Measurements from ENCODE around the gene SLC4A2.

The SLC4A2 gene

DNA sequence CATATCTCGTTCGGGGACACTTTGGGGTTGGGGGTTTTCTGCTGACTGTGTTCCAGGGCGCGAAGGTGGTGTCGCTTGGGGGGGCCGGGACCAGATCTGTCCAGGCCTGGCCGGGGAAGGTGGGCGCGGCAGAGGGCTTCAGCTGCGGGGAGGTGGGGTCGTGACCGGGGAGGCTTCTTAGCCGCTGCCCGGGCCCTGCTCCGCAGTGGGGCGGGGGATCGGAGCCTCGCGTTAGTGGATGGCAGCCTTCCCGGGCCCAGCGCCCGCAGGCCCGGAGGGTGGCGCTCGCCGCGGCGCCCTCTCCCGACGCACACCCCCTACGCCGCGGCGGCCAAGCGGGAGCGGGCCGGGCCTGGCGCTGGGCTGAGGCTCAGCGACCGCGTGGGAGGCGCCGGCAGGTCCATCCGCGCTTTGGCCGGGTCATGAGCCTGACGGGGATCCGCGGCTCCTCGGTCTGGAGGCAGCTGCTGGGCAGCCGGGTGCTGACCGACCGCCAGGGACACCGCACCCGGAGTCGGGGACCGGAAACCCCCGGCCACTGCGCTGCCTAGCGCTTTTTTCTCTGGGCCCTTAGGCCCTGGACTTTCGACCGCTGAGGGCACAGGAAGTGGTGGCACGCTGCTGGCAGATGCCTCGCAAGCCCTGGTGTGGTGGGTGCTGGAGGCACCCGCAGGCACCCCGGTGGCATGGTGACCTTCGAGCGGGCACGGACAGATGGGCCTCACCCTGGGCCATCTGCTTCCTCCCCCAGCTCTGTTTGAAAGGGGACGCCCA lies 28.0 kb downstream of the SLC4A2 start:
- no peaks in the 10 kb centered on the region for H3K9me3 ChIP-seq (replicated peaks; ENCODE audit: low read length)
- peak overlapping the region; percentile 100 for H3K4me2 ChIP-seq (ENCODE audit: low read length)
- peak overlapping the region; percentile 90 for H3K9ac ChIP-seq (ENCODE audit: low read depth, low read length)
- peaks cover 9% of the 10 kb centered on the region for H3K36me3 ChIP-seq (ENCODE audit: insufficient read depth, low read length)
- peaks cover 41% of the 10 kb centered on the region for H3K4me1 ChIP-seq (ENCODE audit: control insufficient read depth, insufficient read depth, low read length)
- no peaks in the 10 kb centered on the region for H3K27me3 ChIP-seq (ENCODE audit: control insufficient read depth, insufficient read depth, low read length)
- H3K4me3 ChIP-seq (ENCODE audit: low read length), result peak overlapping the region; percentile 88

DNA sequence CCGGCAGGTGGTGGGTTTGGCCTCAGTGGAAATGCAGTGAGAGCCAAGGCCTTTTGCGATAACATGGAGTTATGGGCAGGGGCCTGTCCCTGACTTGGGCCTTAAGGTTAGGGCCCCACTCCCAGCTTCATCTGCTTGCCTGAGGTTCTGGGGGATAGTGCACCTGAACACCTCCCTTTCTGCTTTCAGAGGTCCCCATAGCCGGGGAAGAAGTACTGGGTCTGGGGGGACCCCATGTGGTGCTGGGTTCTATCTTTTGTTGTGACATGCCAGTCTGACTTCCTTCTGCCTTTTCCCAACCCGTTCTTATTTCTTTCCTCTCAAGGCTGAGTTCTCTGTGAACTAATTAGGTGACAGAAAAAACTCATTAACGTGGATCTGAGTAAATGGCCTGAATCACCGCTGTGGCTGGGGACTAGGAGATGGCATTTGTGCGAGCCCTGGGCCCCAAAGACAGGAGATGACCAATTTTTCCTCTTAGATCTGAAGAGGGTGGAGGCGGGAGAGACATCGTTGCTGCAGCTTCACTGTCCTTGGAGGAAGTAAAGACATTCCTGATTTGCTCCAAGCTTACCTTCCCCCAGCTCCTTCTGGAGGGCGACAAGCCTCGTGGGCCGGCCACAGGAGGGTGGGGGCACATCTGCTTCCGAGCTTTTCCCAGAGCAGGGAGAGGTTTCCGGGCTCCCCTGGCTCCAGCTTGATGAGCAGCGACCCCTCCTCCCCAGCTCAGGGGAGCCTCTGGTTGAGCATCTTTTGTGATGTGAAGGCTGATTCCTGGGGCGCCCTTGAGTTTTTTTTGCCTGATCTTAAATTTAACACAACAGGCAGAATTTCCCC lies 28.8 kb downstream of the SLC4A2 start:
- Histone ChIP-seq H3K4me2 (ENCODE audit: low read length) (peak overlapping the region; percentile 100), H3K4me3 (ENCODE audit: low read length) (peak overlapping the region; percentile 88), H3K36me3 (ENCODE audit: insufficient read depth, low read length) (peaks cover 9% of the 10 kb centered on the region), H3K4me1 (ENCODE audit: control insufficient read depth, insufficient read depth, low read length) (peaks cover 38% of the 10 kb centered on the region), H3K9me3 (replicated peaks; ENCODE audit: low read length) (no peaks in the 10 kb centered on the region), H3K9ac (ENCODE audit: low read depth, low read length) (peak overlapping the region; percentile 90), H3K27me3 (ENCODE audit: control insufficient read depth, insufficient read depth, low read length) (no peaks in the 10 kb centered on the region)

DNA sequence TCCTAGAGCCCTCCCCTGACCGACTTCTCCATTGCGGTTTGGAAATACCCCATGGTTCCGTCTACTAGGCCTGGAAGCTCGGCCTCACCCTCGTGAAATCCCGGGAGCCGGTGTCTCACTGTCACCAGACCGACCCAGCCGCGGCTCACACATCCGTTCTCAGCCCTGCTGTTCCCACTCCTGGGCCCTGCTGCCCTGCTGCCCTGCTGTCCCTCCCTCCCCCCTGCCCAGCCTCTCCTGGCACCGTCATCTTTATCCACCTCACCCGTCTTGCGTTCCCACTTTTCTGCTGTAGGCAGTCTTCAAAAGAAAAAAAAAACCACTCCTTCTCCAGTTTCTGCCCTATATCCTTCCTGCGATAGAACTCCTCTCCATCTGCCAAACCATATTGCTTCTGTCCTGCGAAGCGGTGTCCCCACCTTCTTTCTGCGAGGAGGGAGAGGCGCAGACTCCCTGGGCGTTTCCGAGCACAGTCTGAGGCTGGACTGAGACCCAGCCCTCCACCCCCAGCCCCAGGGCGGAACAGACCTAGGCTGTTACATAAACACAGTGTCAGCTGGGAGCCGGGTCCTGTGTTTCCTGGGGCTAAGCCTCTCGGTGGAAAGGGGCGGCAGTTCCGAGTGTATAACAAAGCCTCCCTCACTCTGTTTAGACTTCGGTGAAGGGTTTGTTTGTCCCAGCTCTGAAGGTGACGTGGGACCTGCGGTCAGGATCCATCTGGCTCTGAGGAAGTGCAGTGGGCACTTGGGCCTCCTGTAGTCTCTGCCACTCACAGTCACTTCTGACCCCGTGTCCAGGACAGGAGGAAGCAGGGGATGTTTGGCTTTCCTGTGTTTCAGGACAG lies 29.7 kb downstream of the SLC4A2 start:
- H3K27me3 ChIP-seq (ENCODE audit: control insufficient read depth, insufficient read depth, low read length), result no peaks in the 10 kb centered on the region
- no peaks in the 10 kb centered on the region for H3K9me3 ChIP-seq (replicated peaks; ENCODE audit: low read length)
- H3K36me3 ChIP-seq (ENCODE audit: insufficient read depth, low read length), result peaks cover 16% of the 10 kb centered on the region
- H3K9ac ChIP-seq (ENCODE audit: low read depth, low read length), result peak overlapping the region; percentile 90
- H3K4me2 ChIP-seq (ENCODE audit: low read length), result peak overlapping the region; percentile 100
- peaks cover 34% of the 10 kb centered on the region for H3K4me1 ChIP-seq (ENCODE audit: control insufficient read depth, insufficient read depth, low read length)
- peak overlapping the region; percentile 88 for H3K4me3 ChIP-seq (ENCODE audit: low read length)

DNA sequence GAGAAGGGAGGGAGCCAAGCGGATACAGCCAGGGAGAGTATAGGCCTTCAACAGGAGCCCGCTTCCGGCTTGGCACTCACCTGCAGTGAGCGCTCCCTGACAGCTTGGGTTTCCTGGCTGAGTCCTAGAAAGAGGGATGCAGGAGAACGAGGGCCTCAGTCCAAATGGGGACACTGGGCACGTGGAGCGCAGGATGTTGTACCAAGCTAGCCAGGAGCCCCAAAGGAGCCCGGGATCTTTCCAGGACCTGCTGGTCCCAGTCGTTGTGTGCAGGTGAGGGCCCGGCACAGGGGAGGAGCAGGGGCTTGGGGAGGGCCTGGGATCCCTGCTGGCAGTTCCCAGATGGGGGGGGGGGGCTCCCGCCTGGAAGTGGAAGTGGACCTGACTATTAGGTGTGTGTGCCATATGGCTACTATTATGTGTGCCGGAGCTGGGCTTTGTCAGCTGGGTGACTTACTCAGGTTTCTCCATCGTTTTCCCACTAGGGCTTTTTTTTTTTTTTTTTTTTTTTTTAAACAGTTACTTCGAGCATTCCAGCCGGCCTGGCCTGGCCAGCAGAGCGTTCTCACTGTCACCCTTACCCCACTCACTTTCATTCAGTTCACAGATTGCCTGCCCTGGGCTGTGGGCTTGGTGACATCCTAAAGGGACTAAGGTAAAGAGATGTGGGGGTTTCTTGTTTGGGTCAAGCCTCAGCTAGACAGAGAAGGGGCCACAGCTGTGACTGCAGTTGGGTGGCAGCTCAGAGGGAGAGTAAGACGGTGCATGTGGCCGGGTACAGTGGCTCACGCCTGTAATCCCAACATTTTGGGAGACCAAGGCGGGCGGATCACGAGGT lies 30.7 kb downstream of the SLC4A2 start:
- H3K36me3 ChIP-seq (ENCODE audit: insufficient read depth, low read length), result peaks cover 16% of the 10 kb centered on the region
- no peaks in the 10 kb centered on the region for H3K9me3 ChIP-seq (replicated peaks; ENCODE audit: low read length)
- H3K4me1 ChIP-seq (ENCODE audit: control insufficient read depth, insufficient read depth, low read length), result peaks cover 42% of the 10 kb centered on the region
- H3K4me3 ChIP-seq (ENCODE audit: low read length), result peak overlapping the region; percentile 88
- H3K4me2 ChIP-seq (ENCODE audit: low read length), result peak overlapping the region; percentile 100
- no peaks in the 10 kb centered on the region for H3K27me3 ChIP-seq (ENCODE audit: control insufficient read depth, insufficient read depth, low read length)
- peak overlapping the region; percentile 90 for H3K9ac ChIP-seq (ENCODE audit: low read depth, low read length)

DNA sequence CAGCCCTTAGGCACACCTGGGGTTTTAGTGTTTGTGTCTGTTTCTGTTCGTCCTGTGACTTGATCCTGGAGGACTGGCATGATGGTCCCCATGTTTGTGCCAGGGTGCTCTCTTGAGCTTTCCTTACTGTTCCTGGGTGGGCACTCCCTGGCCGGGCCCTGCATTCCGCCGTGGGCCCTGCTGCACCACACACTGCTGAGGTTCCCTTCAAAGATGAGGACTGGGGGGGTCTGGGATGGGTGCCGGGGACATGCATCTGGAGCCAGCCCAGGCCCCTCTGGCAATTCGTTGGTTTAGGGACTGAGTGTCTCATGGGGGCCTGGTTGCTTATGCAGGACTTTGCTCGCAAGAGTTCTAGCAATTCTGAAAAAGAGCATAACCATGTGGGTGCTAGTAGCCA lies 31.6 kb downstream of the SLC4A2 start:
- H3K9me3 ChIP-seq (replicated peaks; ENCODE audit: low read length), result no peaks in the 10 kb centered on the region
- no peak overlapping the region for H3K4me3 ChIP-seq (ENCODE audit: low read length)
- H3K27me3 ChIP-seq (ENCODE audit: control insufficient read depth, insufficient read depth, low read length), result no peaks in the 10 kb centered on the region
- H3K4me1 ChIP-seq (ENCODE audit: control insufficient read depth, insufficient read depth, low read length), result peaks cover 42% of the 10 kb centered on the region
- no peak overlapping the region for H3K9ac ChIP-seq (ENCODE audit: low read depth, low read length)
- peaks cover 16% of the 10 kb centered on the region for H3K36me3 ChIP-seq (ENCODE audit: insufficient read depth, low read length)
- no peak overlapping the region for H3K4me2 ChIP-seq (ENCODE audit: low read length)

DNA sequence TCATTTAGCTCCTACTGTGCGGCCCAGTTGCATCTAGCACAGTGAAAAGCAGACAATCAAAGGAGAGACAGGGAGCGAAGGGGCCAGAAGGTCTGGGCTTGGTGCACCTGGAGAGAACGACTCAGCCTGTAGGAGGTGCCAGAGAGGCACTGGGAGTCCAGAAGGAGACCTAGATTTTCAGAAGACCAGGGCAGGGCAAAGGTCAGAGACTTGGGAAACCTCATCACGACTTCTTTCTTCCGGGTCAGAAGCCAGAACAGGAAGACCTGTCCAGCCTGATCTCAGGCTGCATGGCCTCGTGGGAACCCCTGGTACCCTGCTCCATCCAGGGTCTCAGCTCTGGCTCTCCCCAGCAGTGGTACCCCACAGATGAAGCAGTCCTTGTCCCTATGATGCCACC lies 32.0 kb downstream of the SLC4A2 start:
- Histone ChIP-seq H3K4me1 (ENCODE audit: control insufficient read depth, insufficient read depth, low read length) (peaks cover 45% of the 10 kb centered on the region), H3K9me3 (replicated peaks; ENCODE audit: low read length) (no peaks in the 10 kb centered on the region), H3K4me3 (ENCODE audit: low read length) (no peak overlapping the region), H3K36me3 (ENCODE audit: insufficient read depth, low read length) (peaks cover 16% of the 10 kb centered on the region), H3K9ac (ENCODE audit: low read depth, low read length) (no peak overlapping the region), H3K27me3 (ENCODE audit: control insufficient read depth, insufficient read depth, low read length) (no peaks in the 10 kb centered on the region), H3K4me2 (ENCODE audit: low read length) (no peak overlapping the region)

DNA sequence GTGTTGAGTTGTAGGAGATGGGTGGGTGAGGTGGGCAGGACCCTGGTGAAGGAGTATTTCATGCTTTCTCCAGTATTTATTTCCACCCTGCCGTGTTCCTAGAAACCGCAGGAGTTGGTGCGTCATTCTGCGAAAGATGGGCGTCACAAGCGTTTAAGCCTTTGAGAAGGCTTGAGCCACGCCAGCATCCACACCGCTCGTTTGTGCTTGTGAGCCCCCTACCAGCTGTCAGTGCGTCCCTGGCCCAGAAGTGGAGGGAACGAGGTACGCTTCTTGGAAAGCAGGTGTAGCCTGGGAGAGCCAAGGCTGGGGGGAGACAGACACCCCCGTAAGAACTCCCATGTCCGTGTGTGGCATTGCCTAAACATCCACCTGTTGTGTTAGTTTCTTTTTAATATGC lies 32.6 kb downstream of the SLC4A2 start:
- Histone ChIP-seq H3K27me3 (ENCODE audit: control insufficient read depth, insufficient read depth, low read length) (no peaks in the 10 kb centered on the region), H3K4me3 (ENCODE audit: low read length) (no peak overlapping the region), H3K4me2 (ENCODE audit: low read length) (no peak overlapping the region), H3K4me1 (ENCODE audit: control insufficient read depth, insufficient read depth, low read length) (peaks cover 45% of the 10 kb centered on the region), H3K9ac (ENCODE audit: low read depth, low read length) (no peak overlapping the region), H3K9me3 (replicated peaks; ENCODE audit: low read length) (no peaks in the 10 kb centered on the region), H3K36me3 (ENCODE audit: insufficient read depth, low read length) (peaks cover 16% of the 10 kb centered on the region)

DNA sequence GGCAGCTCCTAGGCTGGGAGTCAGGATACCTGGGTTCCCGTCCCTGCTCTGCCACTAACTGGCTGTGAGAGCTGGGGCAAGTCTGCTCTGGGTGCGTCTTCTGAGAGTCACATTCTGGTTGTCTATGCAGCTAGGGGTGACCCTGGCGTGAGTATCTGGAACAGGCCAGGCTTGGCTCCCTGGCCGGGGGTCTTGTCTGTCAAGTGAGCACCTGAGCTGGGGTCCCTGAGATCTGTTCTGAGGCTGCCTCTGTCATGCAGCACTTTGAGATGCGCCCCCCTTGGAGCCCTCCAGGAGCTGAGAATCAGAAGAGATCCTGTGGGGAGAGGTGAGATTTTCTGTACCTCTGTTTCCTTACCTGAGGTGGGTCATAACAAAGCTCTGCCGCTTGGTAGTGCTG lies 34.4 kb downstream of the SLC4A2 start:
- no peak overlapping the region for H3K4me2 ChIP-seq (ENCODE audit: low read length)
- no peak overlapping the region for H3K4me3 ChIP-seq (ENCODE audit: low read length)
- H3K9me3 ChIP-seq (replicated peaks; ENCODE audit: low read length), result no peaks in the 10 kb centered on the region
- H3K36me3 ChIP-seq (ENCODE audit: insufficient read depth, low read length), result peaks cover 16% of the 10 kb centered on the region
- H3K27me3 ChIP-seq (ENCODE audit: control insufficient read depth, insufficient read depth, low read length), result no peaks in the 10 kb centered on the region
- peaks cover 33% of the 10 kb centered on the region for H3K4me1 ChIP-seq (ENCODE audit: control insufficient read depth, insufficient read depth, low read length)
- H3K9ac ChIP-seq (ENCODE audit: low read depth, low read length), result no peak overlapping the region

DNA sequence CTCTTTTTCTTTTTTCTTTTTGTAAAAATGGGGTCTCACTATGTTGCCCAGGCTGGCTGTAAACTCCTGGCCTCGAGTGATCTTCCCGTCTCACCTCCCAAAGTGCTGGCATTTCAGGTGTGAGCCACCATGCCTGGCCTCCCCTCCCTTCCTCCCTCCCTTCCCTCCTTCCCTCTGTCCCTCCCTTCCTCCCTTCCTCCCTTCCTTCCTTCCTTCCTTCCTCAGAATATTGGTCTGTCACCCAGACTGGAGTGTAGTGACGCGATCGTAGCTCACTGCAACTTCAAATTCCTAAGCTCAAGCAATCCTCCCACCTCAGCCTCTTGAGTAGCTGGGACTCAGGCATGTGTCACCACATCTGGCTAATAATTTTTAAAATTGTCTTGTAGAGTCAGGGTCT lies 35.3 kb downstream of the SLC4A2 start:
- Histone ChIP-seq H3K9me3 (replicated peaks; ENCODE audit: low read length) (no peaks in the 10 kb centered on the region), H3K9ac (ENCODE audit: low read depth, low read length) (no peak overlapping the region), H3K4me2 (ENCODE audit: low read length) (no peak overlapping the region), H3K4me3 (ENCODE audit: low read length) (no peak overlapping the region), H3K4me1 (ENCODE audit: control insufficient read depth, insufficient read depth, low read length) (peaks cover 28% of the 10 kb centered on the region), H3K36me3 (ENCODE audit: insufficient read depth, low read length) (peaks cover 16% of the 10 kb centered on the region), H3K27me3 (ENCODE audit: control insufficient read depth, insufficient read depth, low read length) (no peaks in the 10 kb centered on the region)

DNA sequence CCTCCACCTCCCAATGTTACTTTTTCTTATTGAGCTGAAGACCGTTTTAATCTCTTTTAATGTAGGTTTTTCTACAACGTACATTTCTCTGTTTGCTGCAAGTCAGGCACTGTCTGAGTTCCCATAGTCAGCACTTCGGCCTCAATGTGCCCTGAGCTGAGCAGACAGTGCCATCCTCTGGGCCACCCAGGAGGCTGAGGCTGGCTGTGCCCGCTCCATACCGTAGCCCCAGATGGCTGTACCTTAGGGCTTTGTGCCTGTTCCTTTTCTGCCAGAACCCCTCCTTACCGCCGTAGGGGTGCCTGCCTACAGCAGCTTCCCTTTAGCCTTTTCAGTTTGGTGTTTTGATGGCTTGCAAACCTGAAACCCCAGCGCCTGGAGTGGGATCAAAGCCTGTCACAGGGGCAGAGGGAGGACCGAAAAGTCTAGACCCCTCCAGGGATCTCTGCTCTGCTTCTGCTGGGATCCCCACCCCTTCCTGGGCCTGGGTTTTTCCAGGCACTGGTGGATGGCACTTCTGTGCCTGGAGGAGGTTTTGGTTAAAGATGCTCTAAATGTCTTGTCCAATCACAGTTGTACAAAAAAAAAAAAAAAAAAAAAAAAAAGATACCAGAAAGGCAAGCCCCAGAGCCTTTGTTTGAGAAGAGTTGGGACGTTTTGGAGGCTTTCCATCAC lies 35.9 kb downstream of the SLC4A2 start:
- H3K9me3 ChIP-seq (replicated peaks; ENCODE audit: low read length), result no peaks in the 10 kb centered on the region
- H3K4me1 ChIP-seq (ENCODE audit: control insufficient read depth, insufficient read depth, low read length), result peaks cover 27% of the 10 kb centered on the region
- peaks cover 16% of the 10 kb centered on the region for H3K36me3 ChIP-seq (ENCODE audit: insufficient read depth, low read length)
- peak overlapping the region; percentile 32 for H3K9ac ChIP-seq (ENCODE audit: low read depth, low read length)
- H3K4me2 ChIP-seq (ENCODE audit: low read length), result peak overlapping the region; percentile 46
- H3K4me3 ChIP-seq (ENCODE audit: low read length), result no peak overlapping the region
- no peaks in the 10 kb centered on the region for H3K27me3 ChIP-seq (ENCODE audit: control insufficient read depth, insufficient read depth, low read length)

All from skeletal muscle satellite cell (primary cell).